ENCODE results near the gene CADPS2. TPM values are rescaled to one million over a fixed set of nuclear protein-coding genes. Genes with fewer than 3 reads are reported as not detected.

The CADPS2 gene
- polyA plus RNA-seq, 1 donor (not counting 4 experiments of a cell fraction or from before 2014, with no cell fraction given): 0.35 TPM

- Histone ChIP-seq H3K4me2 (ENCODE audit: control insufficient read depth, extremely low read depth, insufficient read depth, low read depth, low read length) (no peak overlapping the region), H4K20me1 (ENCODE audit: control insufficient read depth, extremely low read depth, insufficient read depth, low read length) (no peaks in the 10 kb centered on the region), H3K9me1 (ENCODE audit: control insufficient read depth, extremely low read depth, insufficient read depth, low read length) (no peaks in the 10 kb centered on the region), H3K9me3 (ENCODE audit: control insufficient read depth, low read depth, low read length) (no peaks in the 10 kb centered on the region), H3K27me3 (ENCODE audit: control insufficient read depth, extremely low read depth, insufficient read depth, low read length) (no peaks in the 10 kb centered on the region), H3K79me2 (ENCODE audit: control insufficient read depth, insufficient read depth, low read length) (no peaks in the 10 kb centered on the region), H3K36me3 (ENCODE audit: control insufficient read depth in 2 of 2, extremely low read depth in 1 of 2, insufficient read depth in 2 of 2, low read length in 2 of 2) (no peaks in the 10 kb centered on the region), H3K4me3 (ENCODE audit: control insufficient read depth in 2 of 3, extremely low read depth in 1 of 3, insufficient read depth in 2 of 3, low read depth in 1 of 3, low read length in 3 of 3) (no peak overlapping the region), H3K27ac (ENCODE audit: control insufficient read depth, insufficient read depth, low read length) (no peak overlapping the region), H3K4me1 (ENCODE audit: control insufficient read depth, extremely low read depth, insufficient read depth, low read length) (no peaks in the 10 kb centered on the region), H3K9ac (ENCODE audit: control insufficient read depth, extremely low read depth, insufficient read depth, low read length) (no peak overlapping the region), H2AFZ (ENCODE audit: control insufficient read depth, low read length) (no peak overlapping the region)
- dilution Hi-C loops (cut with MboI; ENCODE audit: extremely low pct_ligation_motif_present, low sequenced_read_pairs): no loop called here
- DNase-seq (ENCODE audit: low read depth, low spot score) (no peak), FAIRE-seq (no peak)
- TF ChIP-seq CTCF (optimal IDR thresholded peaks at IDR 0.05 in 1 of 3, IDR thresholded peaks at IDR 0.05 in 1 of 3, conservative IDR thresholded peaks at IDR 0.05 in 1 of 3; ENCODE audit: extremely low read depth in 1 of 3, insufficient read depth in 2 of 3, low read length in 3 of 3) (no peak), EZH2 (IDR thresholded peaks at IDR 0.05; ENCODE audit: low read length) (no peak)
These were observed 130.6 kb downstream of the CADPS2 start for GRCh38 chr7:122755696-122756095.

GRCh38 chr7:122752583-122752982, 133.7 kb downstream of the CADPS2 start:
- H3K9ac ChIP-seq (ENCODE audit: control insufficient read depth, extremely low read depth, insufficient read depth, low read length): no peak overlapping the region
- H4K20me1 ChIP-seq (ENCODE audit: control insufficient read depth, extremely low read depth, insufficient read depth, low read length): no peaks in the 10 kb centered on the region
- no peak overlapping the region for H2AFZ ChIP-seq (ENCODE audit: control insufficient read depth, low read length)
- no peak for FAIRE-seq
- no peaks in the 10 kb centered on the region for H3K4me1 ChIP-seq (ENCODE audit: control insufficient read depth, extremely low read depth, insufficient read depth, low read length)
- H3K79me2 ChIP-seq (ENCODE audit: control insufficient read depth, insufficient read depth, low read length): no peaks in the 10 kb centered on the region
- no peaks in the 10 kb centered on the region for H3K27me3 ChIP-seq (ENCODE audit: control insufficient read depth, extremely low read depth, insufficient read depth, low read length)
- no peak overlapping the region for H3K4me3 ChIP-seq (ENCODE audit: control insufficient read depth in 2 of 3, extremely low read depth in 1 of 3, insufficient read depth in 2 of 3, low read depth in 1 of 3, low read length in 3 of 3)
- H3K9me1 ChIP-seq (ENCODE audit: control insufficient read depth, extremely low read depth, insufficient read depth, low read length): no peaks in the 10 kb centered on the region
- dilution Hi-C loops (cut with MboI; ENCODE audit: extremely low pct_ligation_motif_present, low sequenced_read_pairs): no loop called here
- no peak overlapping the region for H3K4me2 ChIP-seq (ENCODE audit: control insufficient read depth, extremely low read depth, insufficient read depth, low read depth, low read length)
- no peak overlapping the region for H3K27ac ChIP-seq (ENCODE audit: control insufficient read depth, insufficient read depth, low read length)
- TF ChIP-seq EZH2 (IDR thresholded peaks at IDR 0.05; ENCODE audit: low read length) (no peak), CTCF (optimal IDR thresholded peaks at IDR 0.05 in 1 of 3, IDR thresholded peaks at IDR 0.05 in 1 of 3, conservative IDR thresholded peaks at IDR 0.05 in 1 of 3; ENCODE audit: extremely low read depth in 1 of 3, insufficient read depth in 2 of 3, low read length in 3 of 3) (no peak)
- H3K36me3 ChIP-seq (ENCODE audit: control insufficient read depth in 2 of 2, extremely low read depth in 1 of 2, insufficient read depth in 2 of 2, low read length in 2 of 2): no peaks in the 10 kb centered on the region
- no peak for DNase-seq (ENCODE audit: low read depth, low spot score)
- no peaks in the 10 kb centered on the region for H3K9me3 ChIP-seq (ENCODE audit: control insufficient read depth, low read depth, low read length)

Data from keratinocyte (primary cell).